ENCODE data around the gene EGF. TPM values are rescaled to one million over a fixed set of nuclear protein-coding genes. Genes with fewer than 3 reads are reported as not detected.
"Not testable (repeated sequence)": the region's sequence is repeated elsewhere in the genome, so short reads cannot be mapped to it uniquely, and the experiment has no call there.

EGF gene
- total RNA-seq, 1 donor from 2014 or later: 0.15 TPM

GRCh38 chr4:109913596-109914241 lies 1.0 kb downstream of the EGF start:
- ATAC-seq (no peak), DNase-seq (ENCODE audit: low spot score) (no peak)

GRCh38 chr4:109914322-109914721 lies 1.6 kb downstream of the EGF start:
- no peak for DNase-seq (ENCODE audit: low spot score)
- ATAC-seq: no peak

GRCh38 chr4:109915385-109916026 lies 2.8 kb downstream of the EGF start:
- ATAC-seq (no peak), DNase-seq (ENCODE audit: low spot score) (no peak)

- no peak for DNase-seq (ENCODE audit: low spot score)
- ATAC-seq: no peak
These were observed 3.3 kb downstream of the EGF start for GRCh38 chr4:109916027-109916409.

- ATAC-seq (no peak), DNase-seq (ENCODE audit: low spot score) (no peak)
These were observed 8.7 kb downstream of the EGF start for GRCh38 chr4:109921384-109921808.

GRCh38 chr4:109925396-109925795 lies 12.7 kb downstream of the EGF start:
- ATAC-seq (no peak), DNase-seq (ENCODE audit: low spot score) (no peak)

GRCh38 chr4:109928327-109929045 lies 15.8 kb downstream of the EGF start:
- ATAC-seq: no peak
- no peak for DNase-seq (ENCODE audit: low spot score)

- no peak for ATAC-seq
- DNase-seq (ENCODE audit: low spot score): no peak
These were observed 17.8 kb downstream of the EGF start for GRCh38 chr4:109930464-109930863.

- ATAC-seq (no peak), DNase-seq (ENCODE audit: low spot score) (no peak)
These were observed 18.2 kb downstream of the EGF start for GRCh38 chr4:109930872-109931271.

- ATAC-seq: no peak
These were observed 18.6 kb downstream of the EGF start for GRCh38 chr4:109931318-109931717.

GRCh38 chr4:109937352-109937751 lies 24.7 kb downstream of the EGF start:
- not testable (repeated sequence) for DNase-seq (ENCODE audit: low spot score); ATAC-seq

More at GRCh38 chr4:109931318-109931717, 18.6 kb downstream of the EGF start:
- DNase-seq (ENCODE audit: low spot score): no peak

- DNase-seq (ENCODE audit: low spot score): no peak
- no peak for ATAC-seq
These were observed 26.5 kb downstream of the EGF start for GRCh38 chr4:109939190-109939589.

- DNase-seq (ENCODE audit: low spot score) (peak; percentile 54), ATAC-seq (peak; percentile 68)
These were observed 29.7 kb downstream of the EGF start for GRCh38 chr4:109942292-109942926.

- no peak for ATAC-seq
These were observed 31.1 kb downstream of the EGF start for GRCh38 chr4:109943745-109944144.

GRCh38 chr4:109944591-109944990 lies 31.9 kb downstream of the EGF start:
- no peak for DNase-seq (ENCODE audit: low spot score)
- no peak for ATAC-seq

More at GRCh38 chr4:109943745-109944144, 31.1 kb downstream of the EGF start:
- no peak for DNase-seq (ENCODE audit: low spot score)

GRCh38 chr4:109945056-109945455 lies 32.4 kb downstream of the EGF start:
- ATAC-seq (no peak), DNase-seq (ENCODE audit: low spot score) (no peak)

- ATAC-seq: peak; percentile 83
These were observed 33.4 kb downstream of the EGF start for GRCh38 chr4:109946120-109946519.

GRCh38 chr4:109947457-109947856 lies 34.8 kb downstream of the EGF start:
- no peak for ATAC-seq
- no peak for DNase-seq (ENCODE audit: low spot score)

More at GRCh38 chr4:109946120-109946519, 33.4 kb downstream of the EGF start:
- DNase-seq (ENCODE audit: low spot score): no peak

- ATAC-seq (no peak), DNase-seq (ENCODE audit: low spot score) (no peak)
These were observed 35.2 kb downstream of the EGF start for GRCh38 chr4:109947918-109948317.

GRCh38 chr4:109949099-109949718 lies 36.5 kb downstream of the EGF start:
- DNase-seq (ENCODE audit: low spot score); ATAC-seq: not testable (repeated sequence)

GRCh38 chr4:109952612-109953011 lies 39.9 kb downstream of the EGF start:
- no peak for ATAC-seq
- DNase-seq (ENCODE audit: low spot score): no peak
